Upper lobe of left lung (tissue), 6 donors: ENCODE results near the gene NRXN3. TPM values are rescaled to one million over a fixed set of nuclear protein-coding genes. Genes with fewer than 3 reads are reported as not detected.

Source experiments
- ATAC-seq, 2 donors: fragments of 200-7000 bp; cut with Tn5 transposase; one replicate each; pipeline ENCODE4 v1.9.1; 2022; ENCODE audit warnings: mild to moderate bottlenecking in 2 of 2, moderate library complexity in 2 of 2; ENCODE audit not compliant: low FRiP score in 2 of 2
- DNase-seq, 2 donors: peaks; one replicate each; pipeline ENCODE4 v3.0.0-alpha.2; 2019 to 2020
- H3K27ac ChIP-seq, 4 donors: fragments of 200-600 bp; sonication (generic); one replicate each; pipeline ENCODE4 v1.5.1; 2016 to 2019
- H3K27me3 ChIP-seq, 4 donors: fragments of 200-600 bp; sonication (generic); one replicate each; pipeline ENCODE4 v1.5.1; 2017 to 2019
- H3K36me3 ChIP-seq, 4 donors: fragments of 200-600 bp; sonication (generic); one replicate each; pipeline ENCODE4 v1.5.1; 2016 to 2019
- H3K4me1 ChIP-seq, 4 donors: fragments of 200-600 bp; sonication (generic); one replicate each; pipeline ENCODE4 v1.5.1; 2018 to 2019
- H3K4me3 ChIP-seq, 4 donors: fragments of 200-600 bp; sonication (generic); one replicate each; pipeline ENCODE4 v1.5.1; 2017 to 2019; ENCODE audit warnings: mild to moderate bottlenecking in 2 of 4, moderate library complexity in 1 of 4
- H3K9me3 ChIP-seq, 4 donors: fragments of 200-600 bp; sonication (generic); one replicate each; pipeline ENCODE4 v1.5.1; 2018 to 2019
- CTCF ChIP-seq, 6 experiments: fragments of 450-650 bp in 4 of 6; fragments of 200-600 bp in 2 of 6; sonication (generic) in 2 of 6; IDR thresholded peaks; one replicate each; pipeline ENCODE4 v1.5.1; 2016 to 2019; ENCODE audit warnings: antibody characterized with exemption in 6 of 6
- EP300 ChIP-seq, 4 donors: sonication (generic); formaldehyde crosslinking; IDR thresholded peaks; one replicate each; pipeline ENCODE4 v1.5.1; 2017; ENCODE audit warnings: antibody characterized with exemption in 4 of 4, control low read depth in 2 of 4
- POLR2A ChIP-seq, 4 donors: fragments of 450-650 bp; IDR thresholded peaks; one replicate each; pipeline ENCODE4 v1.5.1; 2016 to 2017; ENCODE audit warnings: antibody characterized with exemption in 4 of 4, mild to moderate bottlenecking in 2 of 4
- POLR2AphosphoS5 ChIP-seq, 2 donors: sonication (generic); formaldehyde crosslinking; IDR thresholded peaks; one replicate each; pipeline ENCODE4 v1.5.1; 2017; ENCODE audit warnings: antibody characterized with exemption in 2 of 2
- whole genome bisulfite sequencing, 2 donors: methylation state at CpG; one replicate each; pipeline ENCODE4 v1.1.5; 2017 to 2018; 5-methylcytosine and 5-hydroxymethylcytosine counted together
- total RNA-seq, 6 donors: library from RNA; depleted of rRNA in 4 of 6; stranded (reverse); fragments of >200 nt in 4 of 6; gene quantifications; one replicate each; pipeline versions ENCODE4 v1.1.0 to v1.2.1, GENCODE V29; 2016 to 2021
- donor health status: DM: no; HTN: no; CAD: no; lungs with moderate emphysema.
- donor health status: DM: no; HTN: yes; CAD: no; lungs with severe emphysema.

The NRXN3 gene
- total RNA-seq, 6 donors from 2014 or later: 4.4 to 14.9 (median 7.2) TPM

- Histone ChIP-seq H3K4me1 (no peaks in the 10 kb centered on the region), H3K4me3 (no peak overlapping the region), H3K27ac (no peak overlapping the region), H3K27me3 (no peaks in the 10 kb centered on the region), H3K9me3 (no peaks in the 10 kb centered on the region), H3K36me3 (no peaks in the 10 kb centered on the region)
- ATAC-seq (no peak), DNase-seq (no peak)
- no peak for TF ChIP-seq POLR2AphosphoS5 (IDR thresholded peaks at IDR 0.05)
- no peak for TF ChIP-seq POLR2A (IDR thresholded peaks at IDR 0.05)
- TF ChIP-seq EP300 (IDR thresholded peaks at IDR 0.05): no peak
- TF ChIP-seq CTCF (IDR thresholded peaks at IDR 0.05): no peak
- WGBS, 2 donors: 67% methylated on average over 5 of the region's 5 CpGs
These were observed 597.3 kb downstream of the NRXN3 start for GRCh38 chr14:78767436-78767835.

- Histone ChIP-seq H3K36me3 (no peaks in the 10 kb centered on the region), H3K4me3 (no peak overlapping the region), H3K4me1 (no peaks in the 10 kb centered on the region), H3K27me3 (no peaks in the 10 kb centered on the region), H3K9me3 (no peaks in the 10 kb centered on the region), H3K27ac (no peak overlapping the region)
- TF ChIP-seq EP300 (IDR thresholded peaks at IDR 0.05): no peak
- no peak for TF ChIP-seq POLR2A (IDR thresholded peaks at IDR 0.05)
- TF ChIP-seq CTCF (IDR thresholded peaks at IDR 0.05): no peak
- no peak for TF ChIP-seq POLR2AphosphoS5 (IDR thresholded peaks at IDR 0.05)
- ATAC-seq: no peak
- no peak for DNase-seq
- WGBS, 2 donors: 91 to 92% methylated on average over 1 of the region's 1 CpG
These were observed 612.4 kb downstream of the NRXN3 start for GRCh38 chr14:78782551-78782950.

GRCh38 chr14:78785265-78785664 is 615.1 kb downstream of the NRXN3 start:
- peak in 1 of 2 donors; percentile 59 for ATAC-seq
- DNase-seq: no peak

GRCh38 chr14:78788467-78789360 is 618.5 kb downstream of the NRXN3 start:
- H3K4me1 ChIP-seq: no peaks in the 10 kb centered on the region
- no peak overlapping the region for H3K4me3 ChIP-seq
- no peaks in the 10 kb centered on the region for H3K36me3 ChIP-seq
- no peak for DNase-seq
- no peak for TF ChIP-seq CTCF (IDR thresholded peaks at IDR 0.05)
- TF ChIP-seq EP300 (IDR thresholded peaks at IDR 0.05): no peak
- no peak for TF ChIP-seq POLR2A (IDR thresholded peaks at IDR 0.05)
- TF ChIP-seq POLR2AphosphoS5 (IDR thresholded peaks at IDR 0.05): no peak
- 96 to 97% methylated on average over 2 of the region's 2 CpGs for WGBS, 2 donors
- no peaks in the 10 kb centered on the region for H3K27me3 ChIP-seq
- no peaks in the 10 kb centered on the region for H3K9me3 ChIP-seq
- no peak overlapping the region for H3K27ac ChIP-seq
- ATAC-seq: no peak

More at GRCh38 chr14:78785265-78785664, 615.1 kb downstream of the NRXN3 start:
- H3K27me3 ChIP-seq: no peaks in the 10 kb centered on the region
- H3K9me3 ChIP-seq: no peaks in the 10 kb centered on the region
- TF ChIP-seq CTCF (IDR thresholded peaks at IDR 0.05): no peak
- no peak for TF ChIP-seq EP300 (IDR thresholded peaks at IDR 0.05)
- TF ChIP-seq POLR2AphosphoS5 (IDR thresholded peaks at IDR 0.05): no peak
- no peak for TF ChIP-seq POLR2A (IDR thresholded peaks at IDR 0.05)
- no peak overlapping the region for H3K4me3 ChIP-seq
- no peaks in the 10 kb centered on the region for H3K36me3 ChIP-seq
- H3K4me1 ChIP-seq: no peaks in the 10 kb centered on the region
- WGBS, 2 donors: 86 to 89% methylated on average over 4 of the region's 4 CpGs
- no peak overlapping the region for H3K27ac ChIP-seq
